Suprapubic skin (tissue), 4 donors: Measurements from ENCODE around the gene CDH16.

Source experiments
- POLR2A ChIP-seq, 2 donors: fragments of 450-650 bp; IDR thresholded peaks; one replicate each; pipeline ENCODE4 v1.6.1; 2017; ENCODE audit warnings: antibody characterized with exemption in 2 of 2, mild to moderate bottlenecking in 2 of 2, moderate library complexity in 2 of 2
- POLR2AphosphoS5 ChIP-seq, 3 donors: sonication (generic); formaldehyde crosslinking; IDR thresholded peaks; one replicate each; pipeline ENCODE4 v1.6.1; 2017; ENCODE audit warnings: antibody characterized with exemption in 3 of 3

GRCh38 chr16:66862023-66862520 lies 56.6 kb downstream of the CDH16 start:
- TF ChIP-seq POLR2A (IDR thresholded peaks at IDR 0.05) (no peak), POLR2AphosphoS5 (IDR thresholded peaks at IDR 0.05) (no peak)
